Measurements from ENCODE around the gene GREB1L. TPM values are rescaled to one million over a fixed set of nuclear protein-coding genes. Genes with fewer than 3 reads are reported as not detected.

The GREB1L gene
- total RNA-seq, 2 donors from 2014 or later: 3.1 to 3.9 TPM

DNA sequence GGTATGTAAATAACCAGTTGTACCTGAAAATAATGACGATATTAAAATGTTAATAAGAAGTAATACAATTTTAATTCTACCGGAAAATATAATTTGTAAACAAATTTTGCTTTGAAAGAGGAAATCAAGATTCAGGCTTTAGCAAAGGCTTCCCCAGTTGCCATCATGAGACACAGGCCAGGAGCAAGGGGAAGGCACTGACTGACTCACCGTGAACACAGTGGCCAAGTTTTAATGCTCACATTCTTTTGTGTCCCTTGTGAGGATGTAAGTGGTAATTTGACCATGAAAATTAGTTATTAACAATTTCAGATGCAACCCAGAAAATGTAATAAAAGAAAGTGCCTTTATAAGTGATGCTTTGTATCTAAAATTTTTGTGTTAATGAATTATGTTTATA lies 164.1 kb downstream of the GREB1L start:
- Mint-ChIP-seq H3K4me3 (no peak overlapping the region), H3K9me3 (no peaks in the 10 kb centered on the region), H3K4me1 (no peaks in the 10 kb centered on the region), H3K27me3 (ENCODE audit: insufficient read depth) (peaks cover 90% of the 10 kb centered on the region), H3K27ac (no peak overlapping the region), H3K36me3 (ENCODE audit: low read depth) (no peaks in the 10 kb centered on the region)
- Histone ChIP-seq H3K9ac (ENCODE audit: extremely low read depth, low read length, poor library complexity, severe bottlenecking) (no peak overlapping the region), H3K4me1 (ENCODE audit: control insufficient read depth, insufficient read depth, low read length) (no peaks in the 10 kb centered on the region), H3K36me3 (ENCODE audit: control insufficient read depth, insufficient read depth, low read length) (no peaks in the 10 kb centered on the region), H3K4me3 (ENCODE audit: low read length) (no peak overlapping the region), H3K9me3 (ENCODE audit: control insufficient read depth, low read length) (no peaks in the 10 kb centered on the region), H3K27ac (ENCODE audit: low read depth, low read length) (no peak overlapping the region), H3K27me3 (ENCODE audit: control insufficient read depth, insufficient read depth, low read length, poor library complexity, severe bottlenecking) (peaks cover 83% of the 10 kb centered on the region)
- TF ChIP-seq, protein P1, sequence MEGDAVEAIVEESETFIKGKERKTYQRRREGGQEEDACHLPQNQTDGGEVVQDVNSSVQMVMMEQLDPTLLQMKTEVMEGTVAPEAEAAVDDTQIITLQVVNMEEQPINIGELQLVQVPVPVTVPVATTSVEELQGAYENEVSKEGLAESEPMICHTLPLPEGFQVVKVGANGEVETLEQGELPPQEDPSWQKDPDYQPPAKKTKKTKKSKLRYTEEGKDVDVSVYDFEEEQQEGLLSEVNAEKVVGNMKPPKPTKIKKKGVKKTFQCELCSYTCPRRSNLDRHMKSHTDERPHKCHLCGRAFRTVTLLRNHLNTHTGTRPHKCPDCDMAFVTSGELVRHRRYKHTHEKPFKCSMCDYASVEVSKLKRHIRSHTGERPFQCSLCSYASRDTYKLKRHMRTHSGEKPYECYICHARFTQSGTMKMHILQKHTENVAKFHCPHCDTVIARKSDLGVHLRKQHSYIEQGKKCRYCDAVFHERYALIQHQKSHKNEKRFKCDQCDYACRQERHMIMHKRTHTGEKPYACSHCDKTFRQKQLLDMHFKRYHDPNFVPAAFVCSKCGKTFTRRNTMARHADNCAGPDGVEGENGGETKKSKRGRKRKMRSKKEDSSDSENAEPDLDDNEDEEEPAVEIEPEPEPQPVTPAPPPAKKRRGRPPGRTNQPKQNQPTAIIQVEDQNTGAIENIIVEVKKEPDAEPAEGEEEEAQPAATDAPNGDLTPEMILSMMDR (conservative IDR thresholded peaks at IDR 0.05): no peak
- DNase-seq: no peak
- WGBS, 2 experiments (ENCODE audit: insufficient coverage in 1 of 2, insufficient read length in 1 of 2): 99 to 100% methylated on average over 1 to 3 of the region's 3 CpGs

DNA sequence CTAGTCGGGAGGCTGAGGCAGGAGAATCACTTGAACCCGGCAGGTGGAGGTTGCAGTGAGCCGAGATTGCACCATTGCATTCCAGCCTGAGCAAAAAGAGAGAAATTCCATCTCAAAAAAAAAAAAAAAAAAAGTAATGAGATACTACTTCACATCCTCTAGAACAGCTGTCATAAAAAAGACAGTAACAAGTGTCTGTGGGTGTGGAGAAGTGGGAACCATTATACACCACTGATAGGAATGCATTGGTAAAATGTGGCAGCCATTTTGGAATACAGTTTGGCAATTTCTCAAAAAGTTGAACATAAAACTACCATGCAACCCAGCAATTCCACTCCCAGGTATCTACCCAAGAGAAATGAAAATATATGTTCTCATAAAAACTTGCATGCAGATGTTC lies 166.6 kb downstream of the GREB1L start:
- Histone ChIP-seq H3K27me3 (ENCODE audit: control insufficient read depth, insufficient read depth, low read length, poor library complexity, severe bottlenecking) (peaks cover 69% of the 10 kb centered on the region), H3K36me3 (ENCODE audit: control insufficient read depth, insufficient read depth, low read length) (no peaks in the 10 kb centered on the region), H3K9me3 (ENCODE audit: control insufficient read depth, low read length) (no peaks in the 10 kb centered on the region), H3K27ac (ENCODE audit: low read depth, low read length) (no peak overlapping the region), H3K4me3 (ENCODE audit: low read length) (no peak overlapping the region), H3K9ac (ENCODE audit: extremely low read depth, low read length, poor library complexity, severe bottlenecking) (no peak overlapping the region), H3K4me1 (ENCODE audit: control insufficient read depth, insufficient read depth, low read length) (no peaks in the 10 kb centered on the region)
- Mint-ChIP-seq H3K4me1 (no peaks in the 10 kb centered on the region), H3K27ac (no peak overlapping the region), H3K9me3 (no peaks in the 10 kb centered on the region), H3K36me3 (ENCODE audit: low read depth) (no peaks in the 10 kb centered on the region), H3K27me3 (ENCODE audit: insufficient read depth) (peaks cover 87% of the 10 kb centered on the region), H3K4me3 (no peak overlapping the region)
- TF ChIP-seq, protein P1 (conservative IDR thresholded peaks at IDR 0.05): no peak
- no peak for DNase-seq
- WGBS, 2 experiments (ENCODE audit: insufficient coverage in 1 of 2, insufficient read length in 1 of 2): 81 to 100% methylated on average over 3 of the region's 3 CpGs

DNA sequence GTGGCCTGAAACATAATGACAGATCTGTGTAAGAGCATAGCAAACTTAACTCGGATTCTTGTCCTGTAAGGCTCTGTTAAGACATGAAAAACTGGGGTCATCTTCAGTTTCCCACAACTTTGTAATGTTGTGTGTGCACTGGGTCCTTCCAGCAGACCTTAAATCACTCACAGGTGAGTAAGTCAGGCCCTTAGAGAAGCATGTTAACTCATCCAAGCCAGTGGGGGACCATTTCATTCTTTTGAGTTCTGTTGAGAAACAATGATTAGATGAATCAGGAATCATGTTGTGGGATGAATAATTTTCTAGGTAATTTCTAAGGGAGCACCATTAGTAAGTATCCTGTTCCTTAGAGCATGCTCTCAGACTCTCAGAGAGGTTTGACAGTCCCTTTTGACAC lies 191.4 kb downstream of the GREB1L start:
- no peaks in the 10 kb centered on the region for H3K9me3 ChIP-seq (ENCODE audit: control insufficient read depth, low read length)
- no peak overlapping the region for H3K27ac ChIP-seq (ENCODE audit: low read depth, low read length)
- no peaks in the 10 kb centered on the region for H3K36me3 Mint-ChIP-seq (ENCODE audit: low read depth)
- no peaks in the 10 kb centered on the region for H3K36me3 ChIP-seq (ENCODE audit: control insufficient read depth, insufficient read depth, low read length)
- H3K4me1 Mint-ChIP-seq: no peaks in the 10 kb centered on the region
- WGBS, 2 experiments (ENCODE audit: insufficient coverage in 1 of 2, insufficient read length in 1 of 2): 70 to 100% methylated on average over 1 of the region's 1 CpG
- no peak overlapping the region for H3K9ac ChIP-seq (ENCODE audit: extremely low read depth, low read length, poor library complexity, severe bottlenecking)
- H3K4me3 Mint-ChIP-seq: no peak overlapping the region
- H3K4me1 ChIP-seq (ENCODE audit: control insufficient read depth, insufficient read depth, low read length): no peaks in the 10 kb centered on the region
- TF ChIP-seq, protein P1 (conservative IDR thresholded peaks at IDR 0.05): no peak
- no peak for DNase-seq
- no peaks in the 10 kb centered on the region for H3K9me3 Mint-ChIP-seq
- peaks cover 59% of the 10 kb centered on the region for H3K27me3 Mint-ChIP-seq (ENCODE audit: insufficient read depth)
- H3K27ac Mint-ChIP-seq: no peak overlapping the region
- H3K4me3 ChIP-seq (ENCODE audit: low read length): no peak overlapping the region
- H3K27me3 ChIP-seq (ENCODE audit: control insufficient read depth, insufficient read depth, low read length, poor library complexity, severe bottlenecking): peaks cover 61% of the 10 kb centered on the region
